Measurements from ENCODE around the gene TOPBP1.

TOPBP1 gene

GRCh38 chr3:133695560-133696171 is 33.9 kb upstream of the TOPBP1 start:
- TF ChIP-seq CTCF (IDR thresholded peaks at IDR 0.05; ENCODE audit: low read depth, low read length, missing control alignments): no peak
- Histone ChIP-seq H3K4me3 (ENCODE audit: low read depth, low read length) (no peak overlapping the region), H3K27ac (no peak overlapping the region), H3K36me3 (replicated peaks) (no peaks in the 10 kb centered on the region), H3K27me3 (replicated peaks) (no peaks in the 10 kb centered on the region)
- no peak for DNase-seq
- in situ Hi-C loops (cut with HindIII; ENCODE audit: low pct_ligation_motif_present, low sequenced_read_pairs): no loop called here

GRCh38 chr3:133694288-133695268 is 32.8 kb upstream of the TOPBP1 start:
- no peaks in the 10 kb centered on the region for H3K36me3 ChIP-seq (replicated peaks)
- no peaks in the 10 kb centered on the region for H3K27me3 ChIP-seq (replicated peaks)
- no peak overlapping the region for H3K4me3 ChIP-seq (ENCODE audit: low read depth, low read length)
- TF ChIP-seq CTCF (IDR thresholded peaks at IDR 0.05; ENCODE audit: low read depth, low read length, missing control alignments): no peak
- in situ Hi-C loops (cut with HindIII; ENCODE audit: low pct_ligation_motif_present, low sequenced_read_pairs): no loop called here
- no peak for DNase-seq
- no peak overlapping the region for H3K27ac ChIP-seq

DNA sequence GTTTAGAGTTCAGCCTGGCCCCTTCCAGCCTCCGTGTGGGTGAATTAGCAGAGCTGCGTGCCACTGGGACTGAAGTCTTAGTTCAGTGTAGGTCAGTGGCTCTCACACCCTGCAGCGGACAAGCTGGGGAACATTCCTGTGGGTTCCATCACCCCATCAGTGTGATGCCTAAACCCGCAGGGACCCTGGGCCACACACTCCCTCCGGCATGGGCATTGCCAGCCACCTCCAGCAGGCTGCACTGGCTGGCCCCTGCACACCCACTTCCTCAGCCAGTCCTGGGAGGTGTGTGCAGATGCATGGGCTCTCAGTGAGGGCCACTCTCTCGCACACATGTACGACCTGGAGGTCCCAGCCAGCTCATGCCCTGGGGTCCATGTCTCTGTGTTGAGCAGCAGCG is 32.1 kb upstream of the TOPBP1 start:
- no peak for TF ChIP-seq CTCF (IDR thresholded peaks at IDR 0.05; ENCODE audit: low read depth, low read length, missing control alignments)
- in situ Hi-C loops (cut with HindIII; ENCODE audit: low pct_ligation_motif_present, low sequenced_read_pairs): no loop called here
- H3K27me3 ChIP-seq (replicated peaks): no peaks in the 10 kb centered on the region

GRCh38 chr3:133692759-133693158 is 31.0 kb upstream of the TOPBP1 start:
- in situ Hi-C loops (cut with HindIII; ENCODE audit: low pct_ligation_motif_present, low sequenced_read_pairs): no loop called here

More for the DNA sequence above, 32.1 kb upstream of the TOPBP1 start:
- no peak for DNase-seq
- H3K4me3 ChIP-seq (ENCODE audit: low read depth, low read length): no peak overlapping the region
- no peaks in the 10 kb centered on the region for H3K36me3 ChIP-seq (replicated peaks)
- no peak overlapping the region for H3K27ac ChIP-seq

More at GRCh38 chr3:133692759-133693158, 31.0 kb upstream of the TOPBP1 start:
- Histone ChIP-seq H3K4me3 (ENCODE audit: low read depth, low read length) (no peak overlapping the region), H3K27ac (no peak overlapping the region), H3K27me3 (replicated peaks) (no peaks in the 10 kb centered on the region), H3K36me3 (replicated peaks) (no peaks in the 10 kb centered on the region)
- DNase-seq: no peak
- no peak for TF ChIP-seq CTCF (IDR thresholded peaks at IDR 0.05; ENCODE audit: low read depth, low read length, missing control alignments)
